Hippocampal formation (tissue), 2 donors: ENCODE results near the gene KIF26B.
"Not testable (repeated sequence)": the region's sequence is repeated elsewhere in the genome, so short reads cannot be mapped to it uniquely, and the experiment has no call there.

Experiments
- DNase-seq, 2 donors: peaks; one replicate each; lab custom pipeline; 2025; lab: John Stamatoyannopoulos, UW

The KIF26B gene

GRCh38 chr1:245694753-245695195, 540.0 kb downstream of the KIF26B start:
- no peak for DNase-seq

GRCh38 chr1:245695211-245695610, 540.4 kb downstream of the KIF26B start:
- no peak for DNase-seq

- DNase-seq, result not testable (repeated sequence)
These were observed 540.9 kb downstream of the KIF26B start for GRCh38 chr1:245695701-245696100.

- no peak for DNase-seq
These were observed 543.3 kb downstream of the KIF26B start for GRCh38 chr1:245698116-245698515.

- no peak for DNase-seq
These were observed 544.1 kb downstream of the KIF26B start for GRCh38 chr1:245698860-245699259.

- no peak for DNase-seq
These were observed 545.8 kb downstream of the KIF26B start for GRCh38 chr1:245700631-245701030.

GRCh38 chr1:245701631-245702030, 546.8 kb downstream of the KIF26B start:
- DNase-seq, result no peak

- no peak for DNase-seq
These were observed 547.6 kb downstream of the KIF26B start for GRCh38 chr1:245702346-245702745.

GRCh38 chr1:245704341-245704740, 549.6 kb downstream of the KIF26B start:
- no peak for DNase-seq

GRCh38 chr1:245704765-245705164, 550.0 kb downstream of the KIF26B start:
- DNase-seq, result no peak

GRCh38 chr1:245707941-245708340, 553.2 kb downstream of the KIF26B start:
- DNase-seq, result no peak

GRCh38 chr1:245710961-245711903, 556.4 kb downstream of the KIF26B start:
- no peak for DNase-seq

GRCh38 chr1:245714027-245714426, 559.2 kb downstream of the KIF26B start:
- DNase-seq, result not testable (repeated sequence)

GRCh38 chr1:245715291-245715701, 560.5 kb downstream of the KIF26B start:
- DNase-seq, result no peak

- DNase-seq, result no peak
These were observed 561.2 kb downstream of the KIF26B start for GRCh38 chr1:245715970-245716369.

- DNase-seq, result no peak
These were observed 561.8 kb downstream of the KIF26B start for GRCh38 chr1:245716561-245716960.

- DNase-seq, result no peak
These were observed 562.8 kb downstream of the KIF26B start for GRCh38 chr1:245717611-245718010.

- DNase-seq, result no peak
These were observed 563.3 kb downstream of the KIF26B start for GRCh38 chr1:245718123-245718522.

- no peak for DNase-seq
These were observed 564.2 kb downstream of the KIF26B start for GRCh38 chr1:245718951-245719350.

- no peak for DNase-seq
These were observed 566.7 kb downstream of the KIF26B start for GRCh38 chr1:245721488-245721887.

- not testable (repeated sequence) for DNase-seq
These were observed 573.2 kb downstream of the KIF26B start for GRCh38 chr1:245728035-245728434.

GRCh38 chr1:245730801-245731200, 576.0 kb downstream of the KIF26B start:
- DNase-seq, result no peak

GRCh38 chr1:245740336-245740735, 585.6 kb downstream of the KIF26B start:
- DNase-seq, result not testable (repeated sequence)

- no peak for DNase-seq
These were observed 588.1 kb downstream of the KIF26B start for GRCh38 chr1:245742896-245743295.
